ENCODE measurements around the gene TEK.

The TEK gene

GRCh38 chr9:27261517-27262211, 152.6 kb downstream of the TEK start:
- Mint-ChIP-seq H3K9me3 (no peaks in the 10 kb centered on the region), H3K4me3 (no peak overlapping the region), H3K36me3 (no peaks in the 10 kb centered on the region), H3K27ac (no peak overlapping the region), H3K27me3 (no peaks in the 10 kb centered on the region), H3K4me1 (no peaks in the 10 kb centered on the region)
- ATAC-seq (replicated peaks) (no peak), DNase-seq (no peak)

- ATAC-seq (replicated peaks) (no peak), DNase-seq (no peak)
- no peaks in the 10 kb centered on the region for H3K9me3 Mint-ChIP-seq
- no peak overlapping the region for H3K4me3 Mint-ChIP-seq
- H3K27me3 Mint-ChIP-seq: no peaks in the 10 kb centered on the region
- H3K27ac Mint-ChIP-seq: no peak overlapping the region
- H3K36me3 Mint-ChIP-seq: no peaks in the 10 kb centered on the region
- peaks cover 2 to 7% of the 10 kb centered on the region in 2 donors for H3K4me1 Mint-ChIP-seq
These were observed 163.1 kb downstream of the TEK start for GRCh38 chr9:27272103-27272502.

DNA sequence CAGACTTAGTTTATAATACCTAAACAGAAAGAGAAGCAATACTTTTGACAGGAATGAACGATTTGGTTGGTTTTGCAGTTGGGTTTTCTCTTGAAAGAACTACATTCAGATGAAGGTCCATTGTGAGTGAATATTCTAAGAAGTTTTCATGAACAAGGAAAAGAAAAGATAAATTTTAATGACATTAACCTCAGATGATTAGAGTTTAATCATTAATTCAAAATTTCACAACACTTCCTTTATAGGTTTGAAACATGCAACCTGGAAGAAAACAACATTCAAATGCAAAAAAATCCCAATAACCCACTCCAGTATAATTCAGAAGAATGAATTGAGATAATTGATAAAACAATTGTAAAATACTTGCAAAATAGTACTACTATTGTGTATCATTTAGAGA, 164.2 kb downstream of the TEK start:
- Mint-ChIP-seq H3K27me3 (no peaks in the 10 kb centered on the region), H3K36me3 (no peaks in the 10 kb centered on the region), H3K27ac (no peak overlapping the region), H3K4me1 (peaks cover 2 to 7% of the 10 kb centered on the region in 2 donors), H3K9me3 (no peaks in the 10 kb centered on the region), H3K4me3 (no peak overlapping the region)
- DNase-seq (no peak), ATAC-seq (replicated peaks) (no peak)

- H3K9me3 Mint-ChIP-seq: no peaks in the 10 kb centered on the region
- H3K4me1 Mint-ChIP-seq: peaks cover 3 to 16% of the 10 kb centered on the region in 2 donors
- H3K4me3 Mint-ChIP-seq: peak overlapping the region in 1 of 2 donors; percentile 31
- peak in 1 of 2 donors; percentile 36 for ATAC-seq (replicated peaks)
- DNase-seq: no peak
- H3K36me3 Mint-ChIP-seq: no peaks in the 10 kb centered on the region
- H3K27ac Mint-ChIP-seq: no peak overlapping the region
- H3K27me3 Mint-ChIP-seq: peaks cover 0 to 5% of the 10 kb centered on the region in 2 donors
These were observed 167.4 kb downstream of the TEK start for GRCh38 chr9:27276193-27277030.

DNA sequence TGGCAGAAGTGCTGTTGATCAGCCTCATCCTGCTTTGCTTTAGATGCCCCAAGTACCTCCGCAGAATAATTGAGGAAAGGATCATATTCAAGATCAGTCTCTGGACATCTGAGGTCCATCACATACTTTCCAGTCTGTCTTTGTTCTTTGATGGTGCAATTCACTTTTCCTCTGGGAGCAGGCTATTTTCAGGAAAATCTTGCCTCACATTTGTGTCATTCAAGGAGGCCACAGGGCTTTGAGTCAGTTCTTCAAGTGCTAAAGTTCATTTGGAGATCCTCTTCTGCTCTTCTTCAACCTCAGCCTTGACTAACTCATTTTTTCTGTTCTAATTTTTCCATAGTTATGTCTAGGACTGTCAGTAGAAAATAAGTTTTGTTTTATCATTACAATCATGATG, 169.3 kb downstream of the TEK start:
- peaks cover 4 to 11% of the 10 kb centered on the region in 2 donors for H3K27me3 Mint-ChIP-seq
- H3K27ac Mint-ChIP-seq: no peak overlapping the region
- ATAC-seq (replicated peaks): no peak
- H3K4me3 Mint-ChIP-seq: no peak overlapping the region
- DNase-seq: no peak
- peaks cover 4 to 20% of the 10 kb centered on the region in 2 donors for H3K4me1 Mint-ChIP-seq
- no peaks in the 10 kb centered on the region for H3K36me3 Mint-ChIP-seq
- no peaks in the 10 kb centered on the region for H3K9me3 Mint-ChIP-seq

DNA sequence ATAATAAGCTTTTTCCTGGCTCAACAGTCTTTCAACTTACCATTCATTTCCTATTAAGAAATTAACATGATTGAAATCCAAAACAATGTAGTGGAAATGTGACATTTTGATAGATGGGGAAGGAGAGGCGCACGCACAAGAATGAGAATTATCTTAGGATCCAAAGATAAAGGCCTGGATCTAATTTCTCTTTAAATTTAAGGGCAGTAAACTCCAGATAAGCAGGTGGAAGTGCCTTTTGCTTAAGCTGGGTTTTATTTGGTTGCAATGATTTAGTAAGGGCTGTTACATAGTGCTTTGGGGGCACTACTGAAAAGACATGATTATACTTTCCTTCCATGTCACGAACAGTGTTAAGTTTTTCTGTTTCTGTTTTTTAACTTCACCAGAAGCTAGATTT, 170.6 kb downstream of the TEK start:
- ATAC-seq (replicated peaks) (no peak), DNase-seq (no peak)
- Mint-ChIP-seq H3K36me3 (no peaks in the 10 kb centered on the region), H3K27ac (no peak overlapping the region), H3K27me3 (peaks cover 4 to 11% of the 10 kb centered on the region in 2 donors), H3K4me1 (peaks cover 4 to 20% of the 10 kb centered on the region in 2 donors), H3K9me3 (no peaks in the 10 kb centered on the region), H3K4me3 (no peak overlapping the region)

Data from stimulated activated naive B cell treated with anti-CD40 and anti-IgM and Interleukin-4, amounts not matched to agents 10 μg/mL and 1 μg/mL and 100 μg/mL, for 72 hours (primary cell).